DOHH2 (cell line): Measurements from ENCODE around the gene ZDHHC16.

Experiments
- H3F3A ChIP-seq: fragments of 200-600 bp; sonication (generic), shearing (Covaris generic); 2 replicates; pipeline ENCODE4 v1.6.0; 2016; ENCODE audit warnings: antibody characterized with exemption, mild to moderate bottlenecking; ENCODE audit not compliant: control insufficient read depth, insufficient read depth
- H3K27ac ChIP-seq: fragments of 200-600 bp; sonication (generic); 2 replicates; pipeline ENCODE4 v1.5.1; 2014; ENCODE audit warnings: low read depth, mild to moderate bottlenecking, low read length, moderate library complexity
- H3K27me3 ChIP-seq: fragments of 200-600 bp; sonication (generic); 2 replicates; pipeline ENCODE4 v1.6.1; 2014; ENCODE audit warnings: mild to moderate bottlenecking, low read length, mixed read lengths; ENCODE audit not compliant: control insufficient read depth
- H3K36me3 ChIP-seq: fragments of 200-600 bp; sonication (generic); 2 replicates; pipeline ENCODE4 v1.6.1; 2014; ENCODE audit warnings: mild to moderate bottlenecking, low read length, moderate library complexity, mixed read lengths; ENCODE audit not compliant: control insufficient read depth
- H3K4me1 ChIP-seq: fragments of 200-600 bp; sonication (generic); 2 replicates; pipeline ENCODE4 v1.6.1; 2014; ENCODE audit warnings: mild to moderate bottlenecking, low read length, mixed read lengths; ENCODE audit not compliant: control insufficient read depth
- H3K4me2 ChIP-seq: fragments of 200-600 bp; sonication (generic); 2 replicates; pipeline ENCODE4 v1.6.0; 2014; ENCODE audit warnings: mild to moderate bottlenecking, low read length, moderate library complexity
- H3K4me3 ChIP-seq: fragments of 200-600 bp; sonication (generic); 2 replicates; pipeline ENCODE4 v1.5.1; 2014; ENCODE audit warnings: mild to moderate bottlenecking, low read length, mixed read lengths
- H3K79me2 ChIP-seq: fragments of 200-600 bp; sonication (generic); 2 replicates; pipeline ENCODE4 v1.6.1; 2014; ENCODE audit warnings: mild to moderate bottlenecking, low read length, mixed read lengths; ENCODE audit not compliant: control insufficient read depth
- H3K9me2 ChIP-seq: fragments of 200-600 bp; sonication (generic); replicated peaks from 2 replicates; pipeline ENCODE4 v1.6.1; 2014; ENCODE audit warnings: mild to moderate bottlenecking, low read length, mixed read lengths; ENCODE audit not compliant: control insufficient read depth
- H3K9me3 ChIP-seq: fragments of 200-600 bp; sonication (generic); 2 replicates; pipeline ENCODE4 v1.6.1; 2014; ENCODE audit warnings: antibody characterized with exemption, low read length, mixed read lengths; ENCODE audit not compliant: control insufficient read depth, insufficient read depth
- H4K20me1 ChIP-seq: fragments of 200-600 bp; sonication (generic); 2 replicates; pipeline ENCODE4 v1.6.0; 2014; ENCODE audit warnings: low read depth, mild to moderate bottlenecking, antibody characterized with exemption, low read length, moderate library complexity; ENCODE audit not compliant: control insufficient read depth, insufficient read depth
- EZH2phosphoT487 ChIP-seq: fragments of 200-600 bp; sonication (generic); IDR thresholded peaks from 2 replicates; pipeline ENCODE4 v1.6.1; 2017; ENCODE audit warnings: borderline replicate concordance, mild to moderate bottlenecking, antibody characterized with exemption, low read length, moderate library complexity, mixed read lengths
- TF ChIP-seq, protein P1 (sequence below): fragments of 200-600 bp; sonication (generic); IDR thresholded peaks from one replicate; pipeline ENCODE4 v1.5.1; 2014; ENCODE audit warnings: antibody characterized with exemption, mild to moderate bottlenecking, low read depth, low read length; ENCODE audit not compliant: poor library complexity, severe bottlenecking

ZDHHC16 gene

DNA sequence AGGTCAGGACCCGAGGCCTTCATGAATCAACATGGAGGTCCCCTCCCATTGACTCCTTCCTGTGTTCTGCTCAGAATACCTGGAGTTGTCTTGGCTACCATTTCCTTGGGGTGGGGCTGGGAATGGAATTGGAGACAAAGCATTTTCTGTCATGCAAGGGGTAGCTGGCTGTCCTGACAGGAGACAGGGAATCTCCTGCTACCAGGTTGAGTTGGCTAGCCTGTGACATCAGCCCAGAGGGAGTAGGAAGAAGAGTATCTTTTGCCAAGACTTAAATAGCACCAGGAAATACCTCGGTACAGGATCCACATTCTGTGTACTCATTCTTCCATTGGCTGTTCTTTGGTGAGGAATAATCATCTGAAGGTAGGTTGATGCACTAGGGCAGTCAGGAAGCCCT, 4.9 kb downstream of the ZDHHC16 start:
- Histone ChIP-seq H3K27ac (no peak overlapping the region), H3K4me1 (peaks cover 16% of the 10 kb centered on the region), H3K79me2 (peaks cover 53% of the 10 kb centered on the region), H3K9me3 (no peaks in the 10 kb centered on the region), H3K36me3 (peaks cover 49% of the 10 kb centered on the region), H3K27me3 (no peaks in the 10 kb centered on the region), H4K20me1 (peaks cover 7% of the 10 kb centered on the region; the same call in 1 of the 2 replicates), H3F3A (no peaks in the 10 kb centered on the region), H3K4me3 (no peak overlapping the region), H3K9me2 (no peaks in the 10 kb centered on the region), H3K4me2 (no peak overlapping the region)
- TF ChIP-seq, protein P1, sequence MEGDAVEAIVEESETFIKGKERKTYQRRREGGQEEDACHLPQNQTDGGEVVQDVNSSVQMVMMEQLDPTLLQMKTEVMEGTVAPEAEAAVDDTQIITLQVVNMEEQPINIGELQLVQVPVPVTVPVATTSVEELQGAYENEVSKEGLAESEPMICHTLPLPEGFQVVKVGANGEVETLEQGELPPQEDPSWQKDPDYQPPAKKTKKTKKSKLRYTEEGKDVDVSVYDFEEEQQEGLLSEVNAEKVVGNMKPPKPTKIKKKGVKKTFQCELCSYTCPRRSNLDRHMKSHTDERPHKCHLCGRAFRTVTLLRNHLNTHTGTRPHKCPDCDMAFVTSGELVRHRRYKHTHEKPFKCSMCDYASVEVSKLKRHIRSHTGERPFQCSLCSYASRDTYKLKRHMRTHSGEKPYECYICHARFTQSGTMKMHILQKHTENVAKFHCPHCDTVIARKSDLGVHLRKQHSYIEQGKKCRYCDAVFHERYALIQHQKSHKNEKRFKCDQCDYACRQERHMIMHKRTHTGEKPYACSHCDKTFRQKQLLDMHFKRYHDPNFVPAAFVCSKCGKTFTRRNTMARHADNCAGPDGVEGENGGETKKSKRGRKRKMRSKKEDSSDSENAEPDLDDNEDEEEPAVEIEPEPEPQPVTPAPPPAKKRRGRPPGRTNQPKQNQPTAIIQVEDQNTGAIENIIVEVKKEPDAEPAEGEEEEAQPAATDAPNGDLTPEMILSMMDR, result no peak
- TF ChIP-seq EZH2phosphoT487, result no peak

DNA sequence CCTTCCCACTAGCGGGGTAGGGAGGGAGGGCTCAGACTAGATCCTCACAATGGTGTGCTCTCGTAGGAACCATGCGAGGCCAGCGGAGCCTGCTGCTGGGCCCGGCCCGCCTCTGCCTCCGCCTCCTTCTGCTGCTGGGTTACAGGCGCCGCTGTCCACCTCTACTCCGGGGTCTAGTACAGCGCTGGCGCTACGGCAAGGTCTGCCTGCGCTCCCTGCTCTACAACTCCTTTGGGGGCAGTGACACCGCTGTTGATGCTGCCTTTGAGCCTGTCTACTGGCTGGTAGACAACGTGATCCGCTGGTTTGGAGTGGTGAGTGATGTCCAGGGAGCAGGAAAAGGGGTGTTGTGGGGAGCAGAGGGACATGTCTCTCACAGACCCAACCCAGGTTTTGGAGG, 5.6 kb downstream of the ZDHHC16 start:
- H3K9me2 ChIP-seq, result no peaks in the 10 kb centered on the region
- peaks cover 47% of the 10 kb centered on the region for H3K79me2 ChIP-seq
- peaks cover 57% of the 10 kb centered on the region for H3K36me3 ChIP-seq
- TF ChIP-seq, protein P1, result no peak
- H3F3A ChIP-seq, result no peaks in the 10 kb centered on the region
- peaks cover 16% of the 10 kb centered on the region for H3K4me1 ChIP-seq
- no peak overlapping the region for H3K4me3 ChIP-seq
- peaks cover 7% of the 10 kb centered on the region; the same call in 1 of the 2 replicates for H4K20me1 ChIP-seq
- no peak overlapping the region for H3K27ac ChIP-seq
- H3K27me3 ChIP-seq, result no peaks in the 10 kb centered on the region
- H3K4me2 ChIP-seq, result no peak overlapping the region
- no peaks in the 10 kb centered on the region for H3K9me3 ChIP-seq

DNA sequence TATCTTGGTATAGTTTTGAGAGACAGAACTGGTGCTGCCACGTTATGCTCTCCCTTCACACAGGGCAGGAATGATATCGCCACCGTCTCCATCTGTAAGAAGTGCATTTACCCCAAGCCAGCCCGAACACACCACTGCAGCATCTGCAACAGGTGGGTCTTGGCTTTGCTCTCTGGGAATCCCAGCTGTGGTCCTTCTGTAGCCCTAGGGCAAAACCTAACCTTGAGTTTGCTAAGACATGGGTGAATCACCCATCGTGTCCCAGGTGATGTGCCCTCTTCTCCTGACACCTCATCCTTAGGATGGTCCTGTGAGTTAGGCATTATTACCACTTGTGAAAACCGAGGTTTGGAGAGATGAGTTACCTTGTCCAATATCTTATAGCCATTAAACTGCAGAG, 6.4 kb downstream of the ZDHHC16 start:
- peaks cover 8% of the 10 kb centered on the region for H3K4me1 ChIP-seq
- peaks cover 4% of the 10 kb centered on the region; the same call in 1 of the 2 replicates for H4K20me1 ChIP-seq
- no peak overlapping the region for H3K4me2 ChIP-seq
- H3K27ac ChIP-seq, result no peak overlapping the region
- no peaks in the 10 kb centered on the region for H3K9me3 ChIP-seq
- H3F3A ChIP-seq, result no peaks in the 10 kb centered on the region
- peaks cover 40% of the 10 kb centered on the region for H3K79me2 ChIP-seq
- no peak for TF ChIP-seq EZH2phosphoT487
- TF ChIP-seq, protein P1, result no peak
- peaks cover 64% of the 10 kb centered on the region for H3K36me3 ChIP-seq
- no peak overlapping the region for H3K4me3 ChIP-seq
- H3K27me3 ChIP-seq, result no peaks in the 10 kb centered on the region
- H3K9me2 ChIP-seq, result no peaks in the 10 kb centered on the region
